HepG2 (cell line): ENCODE measurements around the gene FAM174C. TPM values are rescaled to one million over a fixed set of nuclear protein-coding genes. Genes with fewer than 3 reads are reported as not detected.
A peak's percentile ranks its signal among the peaks of the same experiment; 100 is the strongest.

Source experiments
- ARID3A ChIP-seq: IDR thresholded peaks from 2 replicates; pipeline ENCODE4 v1.6.1; 2012; ENCODE audit warnings: low read depth, low read length, improper control_type of control experiment
- ARNT ChIP-seq: fragments of 450-650 bp; IDR thresholded peaks from 2 replicates; pipeline ENCODE4 v1.6.1; 2017
- GPN1 ChIP-seq: sonication (generic); formaldehyde crosslinking; IDR thresholded peaks from 2 replicates; pipeline ENCODE4 v1.5.1; 2020; ENCODE audit warnings: missing genetic modification reagents, borderline replicate concordance
- HMG20A ChIP-seq: IDR thresholded peaks from 2 replicates; pipeline ENCODE4 v1.6.1; 2016; ENCODE audit warnings: borderline replicate concordance
- ISX ChIP-seq: sonication (generic); formaldehyde crosslinking; conservative IDR thresholded peaks from 2 replicates; pipeline ENCODE4 v1.5.0; 2020; ENCODE audit warnings: missing genetic modification reagents
- KLF16 ChIP-seq, 2 experiments: sonication (generic) in 1 of 2; formaldehyde crosslinking in 1 of 2; IDR thresholded peaks; 2 replicates each; pipeline versions ENCODE4 v1.6.1 to v1.8.0; 2016 to 2023; ENCODE audit warnings: missing genetic modification reagents in 2 of 2, missing compliant biosample characterization in 1 of 2
- MYC ChIP-seq: sonication (generic); formaldehyde crosslinking; IDR thresholded peaks from 2 replicates; pipeline ENCODE4 v1.9.0; 2021; ENCODE audit warnings: missing genetic modification reagents, borderline replicate concordance
- PHF8 ChIP-seq: sonication (generic); formaldehyde crosslinking; IDR thresholded peaks from 2 replicates; pipeline ENCODE4 v1.5.0; 2020; ENCODE audit warnings: missing genetic modification reagents
- PRPF4 ChIP-seq: fragments of 200-400 bp; formaldehyde crosslinking; IDR thresholded peaks from 2 replicates; pipeline ENCODE4 v1.6.1; 2016; ENCODE audit warnings: low read length, low read depth; ENCODE audit not compliant: poor library complexity, severe bottlenecking
- SALL1 ChIP-seq: sonication (generic); formaldehyde crosslinking; IDR thresholded peaks from 2 replicates; pipeline ENCODE4 v1.8.0; 2022; ENCODE audit warnings: mild to moderate bottlenecking, missing genetic modification reagents
- SNRNP70 ChIP-seq: fragments of 200-400 bp; formaldehyde crosslinking; IDR thresholded peaks from 2 replicates; pipeline ENCODE4 v1.6.1; 2017; ENCODE audit warnings: mild to moderate bottlenecking, low read depth, low read length, moderate library complexity
- ZFYVE20 ChIP-seq: sonication (generic); formaldehyde crosslinking; IDR thresholded peaks from 2 replicates; pipeline ENCODE4 v1.8.0; 2023; ENCODE audit warnings: low read depth, mild to moderate bottlenecking, moderate library complexity, missing genetic modification reagents, borderline replicate concordance
- ZNF143 ChIP-seq: sonication (generic); formaldehyde crosslinking; IDR thresholded peaks from 2 replicates; pipeline ENCODE4 v1.4.0; 2020; ENCODE audit warnings: missing genetic modification reagents
- ZNF276 ChIP-seq: sonication (generic); formaldehyde crosslinking; IDR thresholded peaks from 2 replicates; pipeline ENCODE4 v1.4.0; 2020; ENCODE audit warnings: mild to moderate bottlenecking, low read depth, missing genetic modification reagents
- ZNF407 ChIP-seq: sonication (generic); formaldehyde crosslinking; IDR thresholded peaks from one replicate; pipeline ENCODE4 v1.5.1; 2020; ENCODE audit warnings: mild to moderate bottlenecking, missing genetic modification reagents; ENCODE audit errors: not compliant biosample characterization
- ZNF501 ChIP-seq: sonication (generic); formaldehyde crosslinking; IDR thresholded peaks from 2 replicates; pipeline ENCODE4 v1.5.1; 2020; ENCODE audit warnings: mild to moderate bottlenecking, moderate library complexity, missing genetic modification reagents
- ZNF660 ChIP-seq: sonication (generic); formaldehyde crosslinking; IDR thresholded peaks from 2 replicates; pipeline ENCODE4 v1.5.1; 2020; ENCODE audit warnings: mild to moderate bottlenecking, low read depth, missing genetic modification reagents, borderline replicate concordance
- ZSCAN20 ChIP-seq: sonication (generic); formaldehyde crosslinking; IDR thresholded peaks from 2 replicates; pipeline ENCODE4 v1.4.0; 2020; ENCODE audit warnings: missing genetic modification reagents, mild to moderate bottlenecking, borderline replicate concordance
- polyA plus RNA-seq, 8 experiments: library from polyadenylated mRNA; depleted of rRNA in 3 of 8; stranded (reverse) in 7 of 8; unstranded in 1 of 8; fragments of >200 nt; fragmentation: Illumina TruSeq in 4 of 8; extraction: Trizol in 4 of 8; gene quantifications; 2 replicates each; pipeline versions ENCODE4 v1.2.1 to v1.2.3, GENCODE V29; 2011 to 2016; ENCODE audit warnings: low read depth in 4 of 8, missing spikeins in 1 of 8, mixed read lengths in 1 of 8; ENCODE audit not compliant: insufficient read depth in 1 of 8
- total RNA-seq, 5 experiments: library from RNA; depleted of rRNA; stranded (reverse); fragments of >200 nt; fragmentation: Illumina TruSeq; extraction: Trizol; gene quantifications; 2 replicates each; pipeline ENCODE4 v1.2.3, GENCODE V29; 2016; ENCODE audit warnings: low read depth in 1 of 5

The FAM174C gene
- total and polyA plus RNA-seq, 2 of the 13 experiments (the other 11 are each of a cell fraction or from before 2014, with no cell fraction given): 19.5 to 31.3 TPM

- TF ChIP-seq ZNF407 (CRISPR knock-in tag) (peak; percentile 25), ZNF501 (CRISPR knock-in tag) (peak; percentile 70; the same call in 1 of the 2 replicates), ZNF143 (no peak), KLF16 (CRISPR knock-in tag; IDR thresholded peaks at IDR 0.05) (no peak), ZFYVE20 (CRISPR knock-in tag) (no peak), ARNT (no peak), ZNF276 (no peak), ISX (CRISPR knock-in tag) (no peak), SALL1 (CRISPR knock-in tag) (peak; percentile 64), ARID3A (no peak), HMG20A (CRISPR knock-in tag) (no peak), ZNF660 (CRISPR knock-in tag) (no peak), ZSCAN20 (CRISPR knock-in tag) (no peak), GPN1 (CRISPR knock-in tag) (no peak), SNRNP70 (no peak), PRPF4 (no peak), MYC (CRISPR knock-in tag) (peak; percentile 74; the same call in 1 of the 2 replicates), PHF8 (peak; percentile 48; the same call in 1 of the 2 replicates)
These were observed 29.0 kb downstream of the FAM174C start (continued) for GRCh38 chr19:1304197-1304924.
